DND-41 (cell line): ENCODE data around the gene FAM187B.

Experiments used
- ATAC-seq: fragments of 200-7000 bp; cut with Tn5 transposase; 3 replicates; pipeline ENCODE4 v1.9.1; 2021; ENCODE audit warnings: low read depth; ENCODE audit not compliant: insufficient read depth
- DNase-seq: peaks from one replicate; pipeline ENCODE4 v3.0.0-alpha.2; 2020
- H2AFZ ChIP-seq: 2 replicates; pipeline ENCODE4 v1.6.0; 2012; ENCODE audit warnings: low read depth, low read length
- H3K27ac ChIP-seq: 2 replicates; pipeline ENCODE4 v1.5.1; 2012; ENCODE audit warnings: low read length, inconsistent platforms
- H3K27me3 ChIP-seq: fragments of 200-600 bp; sonication (generic); 2 replicates; pipeline ENCODE4 v1.6.0; 2012; ENCODE audit warnings: low read length, mild to moderate bottlenecking, inconsistent platforms; ENCODE audit not compliant: insufficient read depth, poor library complexity
- H3K36me3 ChIP-seq: 2 replicates; pipeline ENCODE4 v1.5.1; 2012; ENCODE audit warnings: low read length, inconsistent platforms; ENCODE audit not compliant: insufficient read depth
- H3K4me1 ChIP-seq: 2 replicates; pipeline ENCODE4 v1.5.1; 2012; ENCODE audit warnings: mild to moderate bottlenecking, low read length; ENCODE audit not compliant: insufficient read depth
- H3K4me2 ChIP-seq: 2 replicates; pipeline ENCODE4 v1.6.0; 2012; ENCODE audit warnings: mild to moderate bottlenecking, moderate library complexity, low read length, inconsistent platforms; ENCODE audit not compliant: insufficient read depth
- H3K4me3 ChIP-seq, 2 experiments: fragments of 200-600 bp in 1 of 2; shearing (Covaris generic) in 1 of 2; 2 replicates each; pipeline ENCODE4 v1.5.1; 2012 to 2016; ENCODE audit warnings: inconsistent platforms in 2 of 2, low read length in 2 of 2, mild to moderate bottlenecking in 2 of 2, low read depth in 1 of 2, moderate library complexity in 1 of 2
- H3K79me2 ChIP-seq: 2 replicates; pipeline ENCODE4 v1.6.0; 2012; ENCODE audit warnings: low read length, inconsistent platforms; ENCODE audit not compliant: insufficient read depth
- H3K9ac ChIP-seq: 2 replicates; pipeline ENCODE4 v1.6.0; 2012; ENCODE audit warnings: low read depth, mild to moderate bottlenecking, inconsistent platforms, low read length, moderate library complexity
- H3K9me3 ChIP-seq: 2 replicates; pipeline ENCODE4 v1.5.1; 2012; ENCODE audit warnings: low read length, moderate library complexity, mild to moderate bottlenecking, inconsistent platforms; ENCODE audit not compliant: insufficient read depth, severe bottlenecking
- H4K20me1 ChIP-seq: 2 replicates; pipeline ENCODE4 v1.6.0; 2012; ENCODE audit warnings: low read length; ENCODE audit not compliant: insufficient read depth
- CTCF ChIP-seq: IDR thresholded peaks from 2 replicates; pipeline ENCODE4 v1.5.1; 2012; ENCODE audit warnings: borderline replicate concordance, low read length, moderate library complexity, mild to moderate bottlenecking; ENCODE audit not compliant: poor library complexity, severe bottlenecking; ENCODE audit errors: extremely low read depth
- EZH2 ChIP-seq: IDR thresholded peaks from 3 replicates; pipeline ENCODE4 v1.6.1; 2012; ENCODE audit warnings: borderline replicate concordance, low read depth, mild to moderate bottlenecking, moderate library complexity, low read length, inconsistent platforms; ENCODE audit not compliant: severe bottlenecking

The FAM187B gene

GRCh38 chr19:35260694-35261304 lies 32.3 kb upstream of the FAM187B start:
- no peaks in the 10 kb centered on the region for H3K9me3 ChIP-seq
- H3K79me2 ChIP-seq: no peaks in the 10 kb centered on the region
- no peaks in the 10 kb centered on the region for H3K27me3 ChIP-seq
- peaks cover 11% of the 10 kb centered on the region for H4K20me1 ChIP-seq
- ATAC-seq (no peak), DNase-seq (no peak)
- no peak overlapping the region for H3K27ac ChIP-seq
- H3K36me3 ChIP-seq: no peaks in the 10 kb centered on the region; the same call in 1 of the 2 replicates
- no peak overlapping the region for H3K4me2 ChIP-seq
- H3K4me3 ChIP-seq: no peak overlapping the region
- no peaks in the 10 kb centered on the region for H3K4me1 ChIP-seq
- no peak overlapping the region for H3K9ac ChIP-seq
- TF ChIP-seq CTCF: no peak
- no peak overlapping the region for H2AFZ ChIP-seq

GRCh38 chr19:35257113-35257461 lies 28.5 kb upstream of the FAM187B start:
- no peak overlapping the region for H3K27ac ChIP-seq
- H2AFZ ChIP-seq: no peak overlapping the region
- H4K20me1 ChIP-seq: peaks cover 4% of the 10 kb centered on the region
- TF ChIP-seq EZH2 (no peak), CTCF (no peak)
- H3K27me3 ChIP-seq: no peaks in the 10 kb centered on the region
- H3K79me2 ChIP-seq: no peaks in the 10 kb centered on the region
- H3K9me3 ChIP-seq: no peaks in the 10 kb centered on the region
- no peak for ATAC-seq
- no peak overlapping the region for H3K4me2 ChIP-seq
- no peak overlapping the region for H3K9ac ChIP-seq
- no peaks in the 10 kb centered on the region for H3K36me3 ChIP-seq
- no peak for DNase-seq
- no peaks in the 10 kb centered on the region for H3K4me1 ChIP-seq
- H3K4me3 ChIP-seq: no peak overlapping the region

GRCh38 chr19:35256566-35256965 lies 28.0 kb upstream of the FAM187B start:
- no peaks in the 10 kb centered on the region for H3K27me3 ChIP-seq
- no peak for TF ChIP-seq EZH2
- no peak for TF ChIP-seq CTCF
- peaks cover 4% of the 10 kb centered on the region for H4K20me1 ChIP-seq
- no peak overlapping the region for H3K4me2 ChIP-seq
- no peaks in the 10 kb centered on the region for H3K9me3 ChIP-seq
- DNase-seq (no peak), ATAC-seq (no peak)
- no peak overlapping the region for H3K27ac ChIP-seq
- no peak overlapping the region for H3K4me3 ChIP-seq
- H3K4me1 ChIP-seq: no peaks in the 10 kb centered on the region
- H2AFZ ChIP-seq: no peak overlapping the region
- H3K9ac ChIP-seq: no peak overlapping the region
- no peaks in the 10 kb centered on the region for H3K79me2 ChIP-seq
- no peaks in the 10 kb centered on the region for H3K36me3 ChIP-seq
